Activated CD4-positive, alpha-beta T cell treated with anti-CD3 and anti-CD28 coated beads, Interleukin-2, amount 10 ng/mL, durations not matched to agents 24 days and 14 days (primary cell): ENCODE data around the gene SQSTM1. TPM values are rescaled to one million over a fixed set of nuclear protein-coding genes. Genes with fewer than 3 reads are reported as not detected.
A peak's percentile ranks its signal among the peaks of the same experiment; 100 is the strongest.

ENCODE experiments used
- DNase-seq: peaks from one replicate; pipeline ENCODE4 v3.0.0; 2022
- H3K27ac Mint-ChIP-seq: one replicate; pipeline ENCODE4 v1.8.0; 2022; ENCODE audit warnings: mild to moderate bottlenecking, mixed read lengths
- H3K27me3 Mint-ChIP-seq: one replicate; pipeline ENCODE4 v1.8.0; 2022; ENCODE audit warnings: mixed read lengths
- H3K36me3 Mint-ChIP-seq: one replicate; pipeline ENCODE4 v1.8.0; 2022; ENCODE audit warnings: low read depth, mild to moderate bottlenecking, mixed read lengths
- H3K4me1 Mint-ChIP-seq: one replicate; pipeline ENCODE4 v1.8.0; 2021; ENCODE audit warnings: mixed read lengths
- H3K4me3 Mint-ChIP-seq: one replicate; pipeline ENCODE4 v1.8.0; 2022; ENCODE audit warnings: mild to moderate bottlenecking, moderate library complexity, mixed read lengths
- H3K9me3 Mint-ChIP-seq: one replicate; pipeline ENCODE4 v1.8.0; 2021; ENCODE audit warnings: mixed read lengths
- intact Hi-C: fragments of 100-400 bp; cut with micrococcal nuclease; formaldehyde crosslinking; loops from one replicate; pipeline ENCODE4 v1.15.1; 2023
- total RNA-seq: library from RNA; stranded (reverse); gene quantifications from 2 replicates; pipeline ENCODE4 v1.2.3, GENCODE V29; 2022

The SQSTM1 gene
- total RNA-seq, 1 donor from 2014 or later = 183 TPM

DNA sequence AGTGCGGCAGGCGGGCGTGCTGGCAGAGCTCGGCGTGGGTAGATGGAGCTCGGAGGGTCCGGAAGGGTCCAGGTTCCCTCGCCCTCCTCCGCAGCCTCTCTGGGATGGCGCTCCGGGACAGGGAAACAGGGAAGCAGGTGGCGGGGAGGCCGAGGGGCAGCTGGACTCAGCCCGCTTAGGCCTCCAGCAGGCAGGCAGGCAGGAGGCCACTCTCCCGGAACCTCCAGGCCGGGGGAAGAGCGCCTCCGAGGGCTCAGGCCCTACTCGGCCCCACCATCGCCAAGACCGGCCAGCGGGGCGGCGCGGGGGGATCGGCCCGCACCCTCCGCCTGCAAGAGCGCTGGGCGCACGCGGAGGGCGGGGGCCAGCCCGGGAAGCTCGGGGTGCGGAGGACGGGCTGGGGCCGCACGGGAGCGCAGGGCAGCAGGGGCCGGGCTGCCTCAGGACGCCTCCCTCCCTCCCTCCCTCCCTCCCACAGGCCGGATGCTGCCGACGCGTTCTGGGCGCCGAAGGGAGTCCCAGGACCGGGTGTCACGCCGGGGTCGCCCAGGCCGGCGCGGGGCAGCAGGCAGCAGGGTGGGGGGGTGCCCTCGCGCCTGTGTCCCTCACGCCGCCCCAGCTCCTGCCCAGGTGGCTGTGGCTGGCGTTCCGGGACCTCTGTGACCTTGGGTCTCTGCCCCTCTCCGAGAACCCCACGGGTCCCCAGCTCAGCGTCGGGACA is 15.0 kb upstream of the SQSTM1 start:
- Mint-ChIP-seq H3K9me3 (no peaks in the 10 kb centered on the region), H3K27ac (peak overlapping the region; percentile 89), H3K27me3 (no peaks in the 10 kb centered on the region), H3K36me3 (peaks cover 9% of the 10 kb centered on the region), H3K4me3 (peak overlapping the region; percentile 90), H3K4me1 (peaks cover 32% of the 10 kb centered on the region)
- intact Hi-C loops = loop anchor here (2.0 to 5.0 kb wide), 2 partner anchors 101 to 108 kb away; partner anchors contain the start of genes CANX and TBC1D9B
- DNase-seq = peak; percentile 85

DNA sequence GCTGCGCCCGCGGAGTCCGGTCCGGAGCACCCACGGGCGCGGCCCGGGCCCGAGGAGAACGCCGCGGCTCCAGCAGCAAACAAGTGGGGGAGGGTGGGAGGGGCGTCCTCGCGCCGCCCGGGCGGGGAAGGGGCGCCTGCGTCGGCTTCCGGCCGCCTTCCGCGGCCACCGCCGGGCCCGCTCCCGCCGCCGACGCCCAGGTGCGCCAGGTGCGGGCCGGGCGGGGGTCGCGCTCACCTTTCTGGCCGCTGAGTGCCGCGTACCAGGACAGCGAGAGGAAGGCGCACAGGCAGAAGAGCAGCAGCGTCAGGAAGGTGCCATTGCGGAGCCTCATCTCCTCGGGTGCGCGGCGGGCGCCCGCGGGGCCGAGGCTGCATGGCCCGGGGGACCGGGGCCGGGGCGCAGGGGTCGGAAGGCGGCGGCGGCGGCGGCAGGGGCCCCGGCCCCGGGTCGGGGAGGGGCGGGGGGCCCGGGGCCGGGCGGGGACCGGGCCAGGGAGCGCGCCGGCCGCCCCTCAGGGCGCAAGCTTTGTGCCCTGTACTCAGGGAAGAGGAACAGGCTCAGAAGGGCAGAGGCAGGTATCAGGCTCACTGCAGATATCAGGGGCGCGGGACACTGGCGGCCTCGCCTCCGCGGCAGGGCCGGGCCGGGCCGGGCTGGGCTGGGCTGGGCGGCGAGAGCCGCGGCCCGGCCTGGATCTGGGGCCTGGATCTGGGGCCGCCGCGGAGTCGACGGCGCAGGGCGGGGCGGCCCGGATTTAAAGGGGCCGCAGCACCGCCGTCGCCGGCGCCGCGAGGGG is 14.3 kb upstream of the SQSTM1 start, which contains the start of gene MGAT4B:
MGAT4B (minus strand) TSS at position 617 of the 799 bp plus-strand sequence; CDS start at position 334, 283 bp downstream.
- H3K4me1 Mint-ChIP-seq = peaks cover 32% of the 10 kb centered on the region
- no peaks in the 10 kb centered on the region for H3K27me3 Mint-ChIP-seq
- peak within 1 kb of the TSS; percentile 72 for H3K27ac Mint-ChIP-seq
- DNase-seq = peak; percentile 91
- intact Hi-C loops = loop anchor here (2.0 to 5.0 kb wide), 2 partner anchors 100 to 109 kb away; partner anchors contain the start of genes CANX and TBC1D9B
- H3K4me3 Mint-ChIP-seq = peak within 1 kb of the TSS; percentile 90
- H3K9me3 Mint-ChIP-seq = no peaks in the 10 kb centered on the region
- H3K36me3 Mint-ChIP-seq = peaks cover 12% of the 10 kb centered on the region

DNA sequence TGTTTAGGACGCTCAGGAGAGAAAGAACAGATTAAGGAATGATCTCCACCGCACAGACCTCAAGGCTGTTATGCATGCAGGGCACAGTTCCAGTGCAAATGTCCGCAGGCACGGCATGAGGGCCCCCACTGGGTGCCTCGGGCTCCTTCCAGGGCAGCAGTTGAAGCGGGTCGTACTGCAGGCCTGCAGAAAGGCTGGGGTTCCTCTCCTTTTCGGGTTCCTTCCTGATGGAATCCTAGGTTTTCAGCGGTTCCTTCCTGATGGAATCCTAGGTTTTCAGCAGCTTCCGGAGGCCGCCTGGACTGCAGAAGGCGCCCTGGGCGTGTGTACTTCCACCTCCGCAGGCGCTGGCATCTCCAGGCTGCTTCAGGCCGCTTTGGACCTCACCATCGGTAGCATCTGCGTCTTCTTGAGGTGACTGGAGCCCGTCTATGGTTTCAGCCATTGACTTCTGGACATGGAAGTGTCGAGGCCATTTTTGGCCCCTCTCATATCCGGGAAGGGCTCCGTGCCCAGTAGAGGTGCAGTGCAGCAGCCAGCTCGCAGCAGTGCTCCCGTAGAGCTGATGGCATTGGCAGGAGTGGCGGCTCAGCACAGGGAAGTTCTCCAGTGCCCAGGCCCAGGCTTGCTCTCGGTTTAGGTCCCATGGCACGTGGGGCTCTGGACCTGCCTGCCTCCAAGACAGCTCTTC is 8.4 kb upstream of the SQSTM1 start:
- intact Hi-C loops = no loop called here
- DNase-seq = no peak
- Mint-ChIP-seq H3K9me3 (no peaks in the 10 kb centered on the region), H3K36me3 (peaks cover 33% of the 10 kb centered on the region), H3K4me3 (no peak overlapping the region), H3K4me1 (peaks cover 2% of the 10 kb centered on the region), H3K27me3 (no peaks in the 10 kb centered on the region), H3K27ac (no peak overlapping the region)

DNA sequence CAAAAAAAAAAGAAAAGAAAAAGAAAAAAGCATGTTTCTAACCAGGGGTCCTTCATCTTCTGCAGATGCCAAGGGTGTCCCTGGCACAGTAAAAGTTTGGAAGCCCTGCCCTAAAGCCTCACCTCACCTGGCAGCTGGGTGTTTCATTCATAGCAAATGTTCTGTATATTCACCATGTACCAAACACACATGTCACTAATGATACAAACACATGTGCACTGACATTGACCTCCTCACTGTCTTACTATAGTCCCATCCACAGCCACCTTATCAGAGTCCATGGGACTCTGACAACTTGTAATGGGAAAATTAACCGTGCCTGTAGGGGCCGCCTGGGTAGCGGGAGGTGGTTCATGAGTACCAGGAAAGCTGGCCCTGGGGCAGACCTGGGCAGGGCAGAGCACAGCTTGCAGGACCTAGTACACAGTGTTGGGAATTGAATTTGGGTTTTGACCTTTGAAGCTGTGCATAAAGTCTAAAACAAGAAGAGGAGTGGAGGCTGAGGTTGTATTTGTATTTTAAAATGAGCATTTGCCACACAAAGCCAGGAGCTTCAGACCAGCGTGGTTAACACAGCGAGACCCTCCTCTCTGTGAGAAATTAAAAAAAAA is 7.6 kb upstream of the SQSTM1 start:
- no peak for DNase-seq
- no peak overlapping the region for H3K4me3 Mint-ChIP-seq
- no peak overlapping the region for H3K27ac Mint-ChIP-seq
- no peaks in the 10 kb centered on the region for H3K9me3 Mint-ChIP-seq
- H3K36me3 Mint-ChIP-seq = peaks cover 33% of the 10 kb centered on the region
- no peaks in the 10 kb centered on the region for H3K27me3 Mint-ChIP-seq
- intact Hi-C loops = no loop called here
- H3K4me1 Mint-ChIP-seq = peaks cover 5% of the 10 kb centered on the region

DNA sequence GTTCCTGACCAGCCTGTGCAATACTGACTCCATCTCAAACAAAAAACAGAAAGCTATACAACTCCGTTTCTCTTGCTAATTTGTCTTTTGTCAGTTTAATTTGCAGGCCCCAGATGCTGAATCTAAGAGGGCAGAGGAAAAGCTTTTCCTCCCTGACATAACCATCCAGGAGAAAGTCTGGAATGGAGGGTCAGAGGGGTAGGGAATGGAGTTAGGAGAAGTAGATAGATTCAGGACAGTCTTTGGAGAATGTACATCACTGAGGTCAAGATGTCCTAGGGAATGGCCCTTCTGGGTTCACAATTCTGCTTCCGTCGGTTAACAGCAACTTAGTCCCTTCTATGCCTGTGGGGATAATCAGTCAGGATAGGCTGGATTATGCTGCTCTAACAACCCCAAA is 6.6 kb upstream of the SQSTM1 start:
- Mint-ChIP-seq H3K27ac (no peak overlapping the region), H3K36me3 (peaks cover 33% of the 10 kb centered on the region), H3K9me3 (no peaks in the 10 kb centered on the region), H3K4me3 (no peak overlapping the region), H3K27me3 (no peaks in the 10 kb centered on the region), H3K4me1 (peaks cover 11% of the 10 kb centered on the region)
- DNase-seq = no peak
- intact Hi-C loops = no loop called here

DNA sequence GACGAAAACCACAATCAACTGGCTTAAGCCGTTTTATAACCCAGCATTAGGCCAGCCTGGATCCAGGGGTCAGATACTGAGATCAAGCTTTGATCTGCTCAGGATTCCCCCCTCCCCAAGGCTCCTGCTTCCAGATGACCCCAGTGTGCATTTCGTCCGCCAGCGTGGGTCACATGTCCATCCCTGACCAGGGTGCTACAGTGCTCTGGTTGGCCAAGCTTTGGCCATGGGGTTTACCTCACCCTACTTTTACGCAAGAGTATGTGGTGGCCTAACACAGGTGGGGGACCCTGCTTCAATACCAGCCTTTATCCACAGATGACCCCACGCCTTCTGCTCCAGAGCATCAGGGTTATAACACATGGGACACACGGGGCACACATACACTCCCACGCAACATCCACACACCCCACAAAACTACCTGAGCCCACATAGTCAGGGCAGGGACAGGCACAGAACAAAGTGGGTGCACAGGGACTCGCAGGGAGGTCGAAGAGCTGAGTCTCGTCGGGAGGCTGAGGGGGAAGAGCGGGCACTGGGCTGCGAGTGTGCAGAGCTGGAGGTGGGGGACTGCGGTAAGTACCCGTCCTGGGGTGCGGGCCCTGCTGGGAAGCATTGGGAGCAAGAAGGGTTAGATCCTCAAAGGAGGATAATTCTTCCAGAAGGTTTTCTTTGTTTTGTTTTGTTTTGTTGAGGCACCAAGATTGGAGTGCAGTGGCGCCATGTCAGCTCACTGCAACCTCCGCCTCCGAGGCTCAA is 5.0 kb upstream of the SQSTM1 start:
- intact Hi-C loops = no loop called here
- H3K36me3 Mint-ChIP-seq = peaks cover 32% of the 10 kb centered on the region
- no peak overlapping the region for H3K27ac Mint-ChIP-seq
- H3K27me3 Mint-ChIP-seq = no peaks in the 10 kb centered on the region
- peak overlapping the region; percentile 14 for H3K4me3 Mint-ChIP-seq
- peaks cover 19% of the 10 kb centered on the region for H3K4me1 Mint-ChIP-seq
- no peak for DNase-seq
- no peaks in the 10 kb centered on the region for H3K9me3 Mint-ChIP-seq

DNA sequence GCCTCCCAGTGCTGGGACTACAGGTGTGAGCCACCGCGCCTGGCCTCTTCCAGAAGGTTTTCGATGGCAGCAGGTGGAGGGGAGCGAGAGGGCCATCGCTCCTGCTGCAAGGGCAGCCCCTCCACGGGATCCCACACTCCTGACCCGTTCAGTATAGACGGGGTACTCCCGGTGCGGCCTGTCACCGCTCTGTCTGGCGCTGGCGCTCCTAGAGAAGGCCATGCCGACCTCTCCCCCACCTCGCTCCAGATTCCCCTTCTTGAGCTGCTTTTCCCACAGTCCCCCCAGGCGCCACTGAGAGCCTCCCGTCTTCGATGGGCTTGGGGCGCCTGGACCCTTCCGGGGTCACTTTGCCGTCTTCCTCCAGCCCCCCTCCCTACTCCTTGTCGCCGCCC is 4.3 kb upstream of the SQSTM1 start:
- Mint-ChIP-seq H3K27ac (no peak overlapping the region), H3K4me1 (peaks cover 19% of the 10 kb centered on the region), H3K4me3 (no peak overlapping the region), H3K9me3 (no peaks in the 10 kb centered on the region), H3K36me3 (peaks cover 27% of the 10 kb centered on the region), H3K27me3 (no peaks in the 10 kb centered on the region)
- intact Hi-C loops = no loop called here
- DNase-seq = no peak

DNA sequence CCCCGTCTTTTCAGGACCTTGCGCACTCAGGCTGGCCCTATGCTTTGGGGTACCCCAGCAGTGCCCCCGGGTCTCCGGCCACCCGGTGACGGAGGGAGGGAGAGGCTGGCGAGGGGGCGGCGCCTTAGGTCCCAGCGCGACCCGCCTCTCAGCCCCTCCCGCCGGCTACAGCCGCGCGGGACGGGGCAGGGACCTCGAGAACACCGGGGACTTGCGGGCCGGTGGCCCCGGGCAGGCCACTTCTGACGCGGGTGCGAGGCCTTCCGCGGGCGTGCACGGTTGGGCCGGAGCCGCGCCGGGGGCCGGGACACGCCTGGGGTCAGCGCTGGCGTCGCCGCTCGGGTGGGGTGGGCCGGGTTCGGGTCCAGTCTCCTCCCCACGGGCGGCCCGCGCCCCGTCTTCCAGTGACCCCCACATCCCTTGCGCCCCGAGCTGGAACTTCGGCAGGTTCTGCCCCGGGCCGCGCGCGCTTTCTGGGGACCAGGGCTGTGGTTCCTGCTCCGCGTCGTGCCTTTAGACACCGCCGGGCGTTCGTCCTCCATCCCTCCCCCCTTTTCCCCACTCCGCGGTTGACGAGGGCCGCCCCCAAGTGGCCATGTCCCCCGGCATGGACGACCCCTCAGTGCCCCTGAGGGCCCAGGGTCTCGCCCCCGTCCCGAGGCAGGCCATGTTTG is 3.8 kb upstream of the SQSTM1 start:
- Mint-ChIP-seq H3K4me1 (peaks cover 21% of the 10 kb centered on the region), H3K36me3 (peaks cover 25% of the 10 kb centered on the region), H3K27ac (no peak overlapping the region), H3K27me3 (no peaks in the 10 kb centered on the region), H3K4me3 (peak overlapping the region; percentile 52), H3K9me3 (no peaks in the 10 kb centered on the region)
- DNase-seq = no peak
- intact Hi-C loops = no loop called here

DNA sequence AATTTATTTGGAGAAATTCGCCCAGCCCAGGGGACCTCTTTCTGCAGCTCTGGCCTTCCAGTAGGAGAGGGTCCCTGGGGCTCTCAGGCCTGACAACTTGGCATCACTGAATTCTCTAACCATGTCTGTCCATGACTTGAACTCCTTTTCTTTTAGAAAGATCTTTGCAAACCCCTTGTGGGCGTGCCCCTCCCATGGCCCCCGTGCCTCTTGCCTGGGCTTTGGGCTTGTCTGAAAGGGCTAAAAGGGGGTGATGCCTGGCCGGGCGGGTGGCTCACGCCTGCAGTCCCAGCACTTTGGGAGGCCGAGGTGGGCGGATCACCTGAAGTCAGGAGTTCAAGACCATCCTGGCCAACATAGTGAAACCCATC is 3.2 kb upstream of the SQSTM1 start:
- Mint-ChIP-seq H3K4me3 (peak overlapping the region; percentile 52), H3K4me1 (peaks cover 26% of the 10 kb centered on the region), H3K9me3 (no peaks in the 10 kb centered on the region), H3K27ac (peak overlapping the region; percentile 90), H3K27me3 (no peaks in the 10 kb centered on the region), H3K36me3 (peaks cover 28% of the 10 kb centered on the region)
- no peak for DNase-seq
- intact Hi-C loops = no loop called here

DNA sequence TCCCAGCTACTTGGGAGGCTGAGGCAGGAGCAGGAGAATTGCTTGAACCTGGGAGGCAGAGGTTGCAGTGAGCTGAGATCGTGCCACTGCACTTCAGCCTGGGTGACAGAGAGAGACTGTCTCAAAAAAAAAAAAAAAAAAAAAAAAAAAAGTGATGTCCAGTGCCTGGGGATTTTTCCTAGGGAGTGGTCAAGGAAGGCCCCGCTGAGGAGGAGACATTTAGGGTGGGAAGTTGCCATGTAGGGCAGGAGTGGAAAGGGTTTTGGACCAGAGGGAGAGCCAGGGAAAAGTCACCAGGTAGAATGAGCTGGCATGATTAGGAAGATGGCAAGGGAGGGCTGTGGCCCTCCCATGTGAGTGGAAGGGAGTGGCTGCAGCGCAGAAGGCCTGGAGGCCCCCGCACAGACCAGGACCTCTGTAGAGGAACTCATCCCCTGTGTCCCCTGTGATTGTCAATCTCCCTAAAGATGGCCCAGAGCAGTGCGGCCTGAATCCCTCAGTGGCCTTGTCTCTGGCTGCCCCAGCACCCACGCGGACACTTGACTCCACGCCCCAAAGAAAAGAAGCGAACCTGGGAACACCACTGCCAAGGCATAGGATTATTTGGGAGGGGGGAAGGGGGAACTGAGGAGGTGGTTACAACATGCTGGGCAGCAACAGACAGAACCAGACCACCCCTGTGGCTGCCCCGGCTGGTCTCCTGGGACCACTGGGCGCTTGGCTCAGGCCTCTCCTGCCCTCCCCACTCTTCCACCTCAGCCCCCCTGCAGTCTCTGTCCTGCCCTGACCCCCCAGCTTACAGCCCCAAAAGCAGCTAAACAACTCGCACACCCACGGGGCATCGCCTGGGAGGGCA is 2.6 kb upstream of the SQSTM1 start:
- H3K27me3 Mint-ChIP-seq = no peaks in the 10 kb centered on the region
- peaks cover 30% of the 10 kb centered on the region for H3K4me1 Mint-ChIP-seq
- H3K9me3 Mint-ChIP-seq = no peaks in the 10 kb centered on the region
- no peak for DNase-seq
- H3K4me3 Mint-ChIP-seq = peak overlapping the region; percentile 79
- intact Hi-C loops = no loop called here
- peaks cover 30% of the 10 kb centered on the region for H3K36me3 Mint-ChIP-seq
- H3K27ac Mint-ChIP-seq = peak overlapping the region; percentile 90

DNA sequence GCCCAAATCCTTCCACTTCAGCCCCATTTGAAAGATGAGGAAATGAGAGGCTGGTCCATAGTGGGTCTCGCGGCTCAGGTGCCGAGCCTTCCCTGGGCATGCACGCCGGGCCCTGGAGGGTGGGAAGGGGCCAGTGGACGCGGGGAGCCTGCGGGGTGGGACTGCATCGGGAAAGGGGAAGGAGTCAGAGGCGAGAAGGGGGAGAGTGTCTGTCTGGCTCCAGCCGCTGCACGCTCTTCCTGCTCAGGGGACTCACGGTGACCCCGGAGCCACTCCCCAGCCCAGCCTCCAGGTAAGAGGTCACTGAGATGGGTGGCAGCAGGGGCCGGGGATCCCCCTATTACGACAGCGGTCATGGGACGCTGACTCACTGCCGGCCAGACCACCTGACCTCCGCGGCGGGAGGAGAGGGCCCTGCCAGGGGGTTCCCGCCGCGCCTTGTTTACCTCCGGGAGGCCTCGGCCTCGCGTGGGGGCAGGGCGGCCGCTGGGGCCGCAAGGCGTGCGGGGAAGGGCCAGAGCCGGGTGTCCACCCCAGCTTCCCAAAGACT is 1.9 kb upstream of the SQSTM1 start:
- intact Hi-C loops = no loop called here
- peak overlapping the region; percentile 79 for H3K4me3 Mint-ChIP-seq
- H3K4me1 Mint-ChIP-seq = peaks cover 32% of the 10 kb centered on the region
- peaks cover 33% of the 10 kb centered on the region for H3K36me3 Mint-ChIP-seq
- H3K9me3 Mint-ChIP-seq = no peaks in the 10 kb centered on the region
- H3K27ac Mint-ChIP-seq = peak overlapping the region; percentile 90
- H3K27me3 Mint-ChIP-seq = no peaks in the 10 kb centered on the region
- DNase-seq = peak; percentile 96
